ENCODE results near the gene HMGA1. TPM values are rescaled to one million over a fixed set of nuclear protein-coding genes. Genes with fewer than 3 reads are reported as not detected.

The HMGA1 gene
- total and polyA plus RNA-seq, 2 of the 13 experiments (the other 11 are each of a cell fraction or from before 2014, with no cell fraction given) = 117 to 145 TPM

DNA sequence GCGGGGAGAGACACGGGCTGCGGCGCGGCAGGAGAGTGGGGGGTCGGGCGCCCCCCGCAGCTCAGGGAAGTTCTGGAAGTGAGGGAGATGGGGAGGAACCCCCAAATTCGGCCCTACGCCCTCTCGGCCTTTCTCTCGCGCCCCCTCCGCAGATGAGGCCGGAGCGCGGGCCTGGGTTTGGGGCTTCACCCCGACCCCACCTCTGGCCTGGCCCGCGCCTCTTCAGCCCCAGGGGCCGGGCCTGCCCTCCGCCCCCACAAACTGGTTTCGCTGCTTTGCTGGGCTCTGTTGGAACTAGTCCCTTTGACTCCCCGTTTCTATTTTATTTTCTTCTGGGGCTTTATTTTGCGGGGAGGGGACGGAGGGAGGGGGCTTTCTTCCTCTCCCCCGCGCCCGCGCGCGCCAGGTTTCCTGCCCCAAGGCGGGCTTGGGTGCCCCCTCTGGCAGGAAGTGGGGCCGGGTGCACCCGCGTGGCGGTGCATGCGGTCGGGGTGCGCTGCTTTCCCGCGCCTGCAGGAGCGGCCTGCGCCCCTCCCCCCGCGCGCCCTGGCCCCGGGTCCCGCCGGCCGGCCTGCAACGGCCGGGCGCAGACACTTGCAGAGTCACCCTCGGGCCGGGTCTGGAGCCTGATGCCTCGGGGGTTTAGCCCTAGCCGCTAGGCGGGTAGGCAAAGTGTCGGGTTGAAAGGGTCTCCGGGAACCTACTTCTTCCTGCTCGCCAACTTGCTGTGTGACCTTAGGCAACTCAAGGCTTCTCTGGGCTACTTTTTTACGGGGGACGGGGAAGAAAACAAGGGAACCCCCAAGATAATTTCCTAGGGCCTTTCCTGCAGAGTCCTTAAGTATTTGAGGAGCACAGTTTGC, 1.3 kb downstream of the HMGA1 start (continued):
- TF ChIP-seq, protein P1, sequence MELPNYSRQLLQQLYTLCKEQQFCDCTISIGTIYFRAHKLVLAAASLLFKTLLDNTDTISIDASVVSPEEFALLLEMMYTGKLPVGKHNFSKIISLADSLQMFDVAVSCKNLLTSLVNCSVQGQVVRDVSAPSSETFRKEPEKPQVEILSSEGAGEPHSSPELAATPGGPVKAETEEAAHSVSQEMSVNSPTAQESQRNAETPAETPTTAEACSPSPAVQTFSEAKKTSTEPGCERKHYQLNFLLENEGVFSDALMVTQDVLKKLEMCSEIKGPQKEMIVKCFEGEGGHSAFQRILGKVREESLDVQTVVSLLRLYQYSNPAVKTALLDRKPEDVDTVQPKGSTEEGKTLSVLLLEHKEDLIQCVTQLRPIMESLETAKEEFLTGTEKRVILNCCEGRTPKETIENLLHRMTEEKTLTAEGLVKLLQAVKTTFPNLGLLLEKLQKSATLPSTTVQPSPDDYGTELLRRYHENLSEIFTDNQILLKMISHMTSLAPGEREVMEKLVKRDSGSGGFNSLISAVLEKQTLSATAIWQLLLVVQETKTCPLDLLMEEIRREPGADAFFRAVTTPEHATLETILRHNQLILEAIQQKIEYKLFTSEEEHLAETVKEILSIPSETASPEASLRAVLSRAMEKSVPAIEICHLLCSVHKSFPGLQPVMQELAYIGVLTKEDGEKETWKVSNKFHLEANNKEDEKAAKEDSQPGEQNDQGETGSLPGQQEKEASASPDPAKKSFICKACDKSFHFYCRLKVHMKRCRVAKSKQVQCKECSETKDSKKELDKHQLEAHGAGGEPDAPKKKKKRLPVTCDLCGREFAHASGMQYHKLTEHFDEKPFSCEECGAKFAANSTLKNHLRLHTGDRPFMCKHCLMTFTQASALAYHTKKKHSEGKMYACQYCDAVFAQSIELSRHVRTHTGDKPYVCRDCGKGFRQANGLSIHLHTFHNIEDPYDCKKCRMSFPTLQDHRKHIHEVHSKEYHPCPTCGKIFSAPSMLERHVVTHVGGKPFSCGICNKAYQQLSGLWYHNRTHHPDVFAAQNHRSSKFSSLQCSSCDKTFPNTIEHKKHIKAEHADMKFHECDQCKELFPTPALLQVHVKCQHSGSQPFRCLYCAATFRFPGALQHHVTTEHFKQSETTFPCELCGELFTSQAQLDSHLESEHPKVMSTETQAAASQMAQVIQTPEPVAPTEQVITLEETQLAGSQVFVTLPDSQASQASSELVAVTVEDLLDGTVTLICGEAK (IDR thresholded peaks at IDR 0.05) = no peak
- TF ChIP-seq, protein P1 (CRISPR knock-in tag; IDR thresholded peaks at IDR 0.05) = peak; percentile 96
- TF ChIP-seq, protein P2, sequence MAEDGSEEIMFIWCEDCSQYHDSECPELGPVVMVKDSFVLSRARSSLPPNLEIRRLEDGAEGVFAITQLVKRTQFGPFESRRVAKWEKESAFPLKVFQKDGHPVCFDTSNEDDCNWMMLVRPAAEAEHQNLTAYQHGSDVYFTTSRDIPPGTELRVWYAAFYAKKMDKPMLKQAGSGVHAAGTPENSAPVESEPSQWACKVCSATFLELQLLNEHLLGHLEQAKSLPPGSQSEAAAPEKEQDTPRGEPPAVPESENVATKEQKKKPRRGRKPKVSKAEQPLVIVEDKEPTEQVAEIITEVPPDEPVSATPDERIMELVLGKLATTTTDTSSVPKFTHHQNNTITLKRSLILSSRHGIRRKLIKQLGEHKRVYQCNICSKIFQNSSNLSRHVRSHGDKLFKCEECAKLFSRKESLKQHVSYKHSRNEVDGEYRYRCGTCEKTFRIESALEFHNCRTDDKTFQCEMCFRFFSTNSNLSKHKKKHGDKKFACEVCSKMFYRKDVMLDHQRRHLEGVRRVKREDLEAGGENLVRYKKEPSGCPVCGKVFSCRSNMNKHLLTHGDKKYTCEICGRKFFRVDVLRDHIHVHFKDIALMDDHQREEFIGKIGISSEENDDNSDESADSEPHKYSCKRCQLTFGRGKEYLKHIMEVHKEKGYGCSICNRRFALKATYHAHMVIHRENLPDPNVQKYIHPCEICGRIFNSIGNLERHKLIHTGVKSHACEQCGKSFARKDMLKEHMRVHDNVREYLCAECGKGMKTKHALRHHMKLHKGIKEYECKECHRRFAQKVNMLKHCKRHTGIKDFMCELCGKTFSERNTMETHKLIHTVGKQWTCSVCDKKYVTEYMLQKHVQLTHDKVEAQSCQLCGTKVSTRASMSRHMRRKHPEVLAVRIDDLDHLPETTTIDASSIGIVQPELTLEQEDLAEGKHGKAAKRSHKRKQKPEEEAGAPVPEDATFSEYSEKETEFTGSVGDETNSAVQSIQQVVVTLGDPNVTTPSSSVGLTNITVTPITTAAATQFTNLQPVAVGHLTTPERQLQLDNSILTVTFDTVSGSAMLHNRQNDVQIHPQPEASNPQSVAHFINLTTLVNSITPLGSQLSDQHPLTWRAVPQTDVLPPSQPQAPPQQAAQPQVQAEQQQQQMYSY (CRISPR knock-in tag; IDR thresholded peaks at IDR 0.05) = peak; percentile 78; the same call in 1 of the 2 replicates
- TF ChIP-seq TBX3 (IDR thresholded peaks at IDR 0.05; ENCODE audit: borderline replicate concordance) = no peak
- no peak for TF ChIP-seq ZNF737 (CRISPR knock-in tag; IDR thresholded peaks at IDR 0.05; ENCODE audit: borderline replicate concordance)
- TF ChIP-seq, protein P3, sequence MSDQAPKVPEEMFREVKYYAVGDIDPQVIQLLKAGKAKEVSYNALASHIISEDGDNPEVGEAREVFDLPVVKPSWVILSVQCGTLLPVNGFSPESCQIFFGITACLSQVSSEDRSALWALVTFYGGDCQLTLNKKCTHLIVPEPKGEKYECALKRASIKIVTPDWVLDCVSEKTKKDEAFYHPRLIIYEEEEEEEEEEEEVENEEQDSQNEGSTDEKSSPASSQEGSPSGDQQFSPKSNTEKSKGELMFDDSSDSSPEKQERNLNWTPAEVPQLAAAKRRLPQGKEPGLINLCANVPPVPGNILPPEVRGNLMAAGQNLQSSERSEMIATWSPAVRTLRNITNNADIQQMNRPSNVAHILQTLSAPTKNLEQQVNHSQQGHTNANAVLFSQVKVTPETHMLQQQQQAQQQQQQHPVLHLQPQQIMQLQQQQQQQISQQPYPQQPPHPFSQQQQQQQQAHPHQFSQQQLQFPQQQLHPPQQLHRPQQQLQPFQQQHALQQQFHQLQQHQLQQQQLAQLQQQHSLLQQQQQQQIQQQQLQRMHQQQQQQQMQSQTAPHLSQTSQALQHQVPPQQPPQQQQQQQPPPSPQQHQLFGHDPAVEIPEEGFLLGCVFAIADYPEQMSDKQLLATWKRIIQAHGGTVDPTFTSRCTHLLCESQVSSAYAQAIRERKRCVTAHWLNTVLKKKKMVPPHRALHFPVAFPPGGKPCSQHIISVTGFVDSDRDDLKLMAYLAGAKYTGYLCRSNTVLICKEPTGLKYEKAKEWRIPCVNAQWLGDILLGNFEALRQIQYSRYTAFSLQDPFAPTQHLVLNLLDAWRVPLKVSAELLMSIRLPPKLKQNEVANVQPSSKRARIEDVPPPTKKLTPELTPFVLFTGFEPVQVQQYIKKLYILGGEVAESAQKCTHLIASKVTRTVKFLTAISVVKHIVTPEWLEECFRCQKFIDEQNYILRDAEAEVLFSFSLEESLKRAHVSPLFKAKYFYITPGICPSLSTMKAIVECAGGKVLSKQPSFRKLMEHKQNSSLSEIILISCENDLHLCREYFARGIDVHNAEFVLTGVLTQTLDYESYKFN (CRISPR knock-in tag; conservative IDR thresholded peaks at IDR 0.05) = peak; percentile 35; the same call in 1 of the 2 replicates
- TF ChIP-seq, protein P4, sequence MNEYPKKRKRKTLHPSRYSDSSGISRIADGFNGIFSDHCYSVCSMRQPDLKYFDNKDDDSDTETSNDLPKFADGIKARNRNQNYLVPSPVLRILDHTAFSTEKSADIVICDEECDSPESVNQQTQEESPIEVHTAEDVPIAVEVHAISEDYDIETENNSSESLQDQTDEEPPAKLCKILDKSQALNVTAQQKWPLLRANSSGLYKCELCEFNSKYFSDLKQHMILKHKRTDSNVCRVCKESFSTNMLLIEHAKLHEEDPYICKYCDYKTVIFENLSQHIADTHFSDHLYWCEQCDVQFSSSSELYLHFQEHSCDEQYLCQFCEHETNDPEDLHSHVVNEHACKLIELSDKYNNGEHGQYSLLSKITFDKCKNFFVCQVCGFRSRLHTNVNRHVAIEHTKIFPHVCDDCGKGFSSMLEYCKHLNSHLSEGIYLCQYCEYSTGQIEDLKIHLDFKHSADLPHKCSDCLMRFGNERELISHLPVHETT (CRISPR knock-in tag; conservative IDR thresholded peaks at IDR 0.05) = no peak; the same call in 1 of the 2 replicates
- TF ChIP-seq NBN (conservative IDR thresholded peaks at IDR 0.05) = no peak
- no peak for TF ChIP-seq NFRKB (IDR thresholded peaks at IDR 0.05)
- TF ChIP-seq ZNF761 (CRISPR knock-in tag; conservative IDR thresholded peaks at IDR 0.05) = peak; percentile 98
- TF ChIP-seq RFXANK (CRISPR knock-in tag; IDR thresholded peaks at IDR 0.05) = 0 out of 2 replicates have a peak, but pooled peaks have one; percentile 75

All from HepG2 (cell line).